Suprapubic skin (tissue), 3 donors: ENCODE measurements around the gene ADGRD1.

ENCODE experiments used
- EP300 ChIP-seq: sonication (generic); formaldehyde crosslinking; IDR thresholded peaks from one replicate; pipeline ENCODE4 v1.6.1; 2017; ENCODE audit warnings: antibody characterized with exemption
- TF ChIP-seq, protein P1 (sequence below), 2 donors: fragments of 200-600 bp in 1 of 2; fragments of 450-650 bp in 1 of 2; sonication (generic) in 1 of 2; IDR thresholded peaks; one replicate each; pipeline ENCODE4 v1.5.1; 2016 to 2019; ENCODE audit warnings: antibody characterized with exemption in 2 of 2, mild to moderate bottlenecking in 1 of 2, moderate library complexity in 1 of 2

DNA sequence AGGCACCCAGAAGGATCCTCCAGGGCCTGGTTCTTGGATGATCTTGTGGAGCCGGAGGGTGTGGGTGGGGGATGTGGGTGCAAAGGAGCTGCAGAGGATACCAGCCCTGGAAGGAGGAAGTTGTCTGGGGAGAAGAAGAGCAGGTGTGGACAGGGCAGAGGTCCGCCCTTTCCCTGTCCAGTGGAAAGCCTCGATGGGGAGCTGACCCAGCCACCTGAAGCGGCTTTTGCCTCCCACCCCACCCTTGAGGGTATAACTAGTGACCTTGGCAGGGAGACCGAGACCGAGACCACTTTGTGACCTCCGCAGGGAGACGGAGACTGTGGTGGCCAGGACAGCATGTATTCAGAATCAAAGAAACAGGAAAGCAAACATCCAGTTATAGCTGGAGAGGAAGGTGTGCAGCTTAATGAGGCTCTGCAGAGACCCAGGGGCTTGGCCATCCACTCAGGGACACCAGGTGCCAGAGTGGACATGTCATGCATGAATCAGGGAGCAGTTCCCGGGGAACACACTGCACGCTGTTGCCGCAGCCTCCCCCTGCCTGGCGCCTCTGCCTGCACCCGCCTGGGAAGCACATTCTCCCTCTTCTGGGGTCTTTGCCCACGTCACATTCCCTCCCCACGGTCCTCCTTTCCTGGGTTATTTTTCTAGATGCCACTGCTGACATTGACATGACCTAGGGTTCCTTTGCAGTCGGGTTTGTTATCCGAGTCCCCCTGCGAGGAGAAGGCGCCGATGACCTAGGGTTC, 87.7 kb downstream of the ADGRD1 start:
- no peak for TF ChIP-seq EP300
- TF ChIP-seq, protein P1, sequence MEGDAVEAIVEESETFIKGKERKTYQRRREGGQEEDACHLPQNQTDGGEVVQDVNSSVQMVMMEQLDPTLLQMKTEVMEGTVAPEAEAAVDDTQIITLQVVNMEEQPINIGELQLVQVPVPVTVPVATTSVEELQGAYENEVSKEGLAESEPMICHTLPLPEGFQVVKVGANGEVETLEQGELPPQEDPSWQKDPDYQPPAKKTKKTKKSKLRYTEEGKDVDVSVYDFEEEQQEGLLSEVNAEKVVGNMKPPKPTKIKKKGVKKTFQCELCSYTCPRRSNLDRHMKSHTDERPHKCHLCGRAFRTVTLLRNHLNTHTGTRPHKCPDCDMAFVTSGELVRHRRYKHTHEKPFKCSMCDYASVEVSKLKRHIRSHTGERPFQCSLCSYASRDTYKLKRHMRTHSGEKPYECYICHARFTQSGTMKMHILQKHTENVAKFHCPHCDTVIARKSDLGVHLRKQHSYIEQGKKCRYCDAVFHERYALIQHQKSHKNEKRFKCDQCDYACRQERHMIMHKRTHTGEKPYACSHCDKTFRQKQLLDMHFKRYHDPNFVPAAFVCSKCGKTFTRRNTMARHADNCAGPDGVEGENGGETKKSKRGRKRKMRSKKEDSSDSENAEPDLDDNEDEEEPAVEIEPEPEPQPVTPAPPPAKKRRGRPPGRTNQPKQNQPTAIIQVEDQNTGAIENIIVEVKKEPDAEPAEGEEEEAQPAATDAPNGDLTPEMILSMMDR (IDR thresholded peaks at IDR 0.05) = no peak
